HG03378 (cell line): ENCODE measurements around the gene MANBA.
A peak's percentile ranks its signal among the peaks of the same experiment; 100 is the strongest.
"Not testable (repeated sequence)": the region's sequence is repeated elsewhere in the genome, so short reads cannot be mapped to it uniquely, and the experiment has no call there.

Experiments used
- ATAC-seq: cut with Tn5 transposase; IDR thresholded peaks from one replicate; pipeline ENCODE4 v1.9.1; 2021; ENCODE audit warnings: mild to moderate bottlenecking, moderate library complexity; ENCODE audit not compliant: unreplicated experiment

The MANBA gene

DNA sequence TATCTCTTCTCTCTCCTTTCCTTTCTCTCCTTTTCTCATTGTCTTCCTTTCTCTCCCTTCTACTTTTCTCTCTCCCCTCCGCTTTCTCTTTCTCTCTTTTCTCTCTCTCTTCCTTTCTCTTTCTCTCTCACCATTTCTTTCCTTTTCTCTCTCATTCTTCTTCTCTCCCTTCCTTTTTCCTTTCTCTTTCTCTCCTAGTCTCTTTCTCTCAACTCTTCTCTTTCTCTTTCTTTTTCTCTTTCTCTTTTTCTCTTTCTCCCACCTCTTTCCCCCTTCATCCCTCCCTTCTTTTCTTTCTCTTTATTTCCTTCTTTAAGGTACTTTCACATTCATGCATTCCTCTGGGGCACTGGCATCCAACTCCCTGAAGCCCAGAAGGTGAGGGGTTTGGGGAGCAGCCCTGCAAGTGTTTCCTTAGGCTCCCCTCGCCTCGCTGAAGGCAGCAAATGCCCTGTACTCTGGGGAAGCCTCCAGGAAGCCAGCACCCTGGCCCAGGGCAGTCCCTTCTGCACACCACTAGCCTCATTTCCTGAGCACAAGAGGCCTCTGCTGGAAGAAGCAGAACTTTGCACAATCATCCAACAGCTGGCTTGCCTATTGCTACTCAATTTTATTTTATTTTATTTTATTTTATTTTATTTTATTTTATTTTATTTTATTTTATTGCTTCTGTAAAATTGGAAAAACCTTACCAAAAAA, 135.4 kb downstream of the MANBA start:
- ATAC-seq, result peak; percentile 82

DNA sequence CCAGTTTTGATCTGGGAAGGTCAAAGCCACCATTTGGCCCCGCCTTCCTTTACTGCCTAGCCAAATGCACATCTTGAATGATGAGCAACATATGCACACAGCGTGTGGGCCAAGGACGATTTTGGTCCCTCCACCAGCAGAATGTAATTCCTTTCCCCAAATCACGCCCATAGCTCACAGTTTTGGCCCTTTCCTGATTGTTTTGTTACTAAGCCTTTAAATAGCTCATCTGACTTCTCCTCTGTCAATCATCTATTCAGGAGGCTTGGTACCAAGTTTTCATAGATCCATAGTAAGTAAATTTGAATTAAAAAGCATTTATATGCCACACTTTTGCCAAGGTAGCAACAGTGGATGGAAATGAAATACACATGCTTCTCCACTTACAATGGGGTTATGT, 136.3 kb downstream of the MANBA start:
- no peak for ATAC-seq

DNA sequence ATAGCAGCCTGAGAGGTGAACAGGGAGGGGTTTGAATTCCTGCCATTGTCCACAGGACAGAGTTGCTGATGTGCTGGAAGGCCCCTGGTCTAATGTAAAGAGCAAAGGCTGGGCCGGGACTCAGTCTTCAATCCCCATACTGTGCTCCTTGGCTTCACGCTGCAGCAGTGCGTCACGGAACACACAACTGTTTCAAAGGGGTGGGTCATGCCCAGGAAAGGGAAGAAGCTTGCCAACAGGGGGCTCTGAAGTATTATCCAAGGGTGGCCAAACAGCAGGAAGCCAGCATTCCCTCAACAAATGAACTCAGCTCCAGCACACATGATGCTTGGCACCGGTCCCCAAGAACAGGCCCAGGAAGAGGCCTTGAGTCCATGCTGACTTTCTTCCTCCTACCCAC, 137.1 kb downstream of the MANBA start:
- ATAC-seq, result no peak

DNA sequence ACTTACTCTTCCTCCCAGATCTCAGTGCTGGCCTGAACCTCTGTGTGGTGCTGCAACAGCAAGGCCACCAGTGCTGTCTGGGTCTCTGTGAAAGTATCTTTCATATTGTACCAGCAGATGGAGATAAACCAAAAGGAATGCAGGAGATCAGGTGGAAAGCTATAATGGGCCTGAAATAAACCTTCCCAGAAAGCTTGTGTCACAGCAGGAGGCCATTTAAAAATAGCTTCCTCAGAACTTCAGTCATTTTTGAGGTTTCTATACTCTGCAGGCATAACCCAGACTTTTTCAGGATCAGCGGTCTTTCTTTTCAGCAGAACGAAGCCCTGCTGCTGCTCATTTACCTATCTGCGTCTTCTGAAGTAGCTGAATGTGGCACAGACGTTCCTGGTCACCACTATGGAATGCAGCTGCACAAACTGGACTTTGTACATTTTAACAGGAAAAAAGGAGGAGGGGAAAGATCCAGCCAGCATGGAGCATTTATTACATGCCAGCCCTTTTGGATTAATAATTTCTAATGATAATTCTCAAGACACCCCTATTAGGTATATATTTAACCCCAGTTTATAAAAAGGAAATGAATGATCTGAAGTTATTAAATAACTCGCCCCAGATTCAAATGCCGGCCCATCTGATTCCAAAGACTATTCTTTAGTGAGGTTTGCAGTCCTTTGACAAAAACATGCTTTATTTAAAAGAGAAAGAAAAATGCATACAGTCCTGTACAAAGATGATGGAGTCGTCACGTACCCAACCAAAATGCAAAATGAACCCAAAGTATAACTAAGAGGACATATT, 139.9 kb downstream of the MANBA start:
- ATAC-seq, result peak; percentile 57

DNA sequence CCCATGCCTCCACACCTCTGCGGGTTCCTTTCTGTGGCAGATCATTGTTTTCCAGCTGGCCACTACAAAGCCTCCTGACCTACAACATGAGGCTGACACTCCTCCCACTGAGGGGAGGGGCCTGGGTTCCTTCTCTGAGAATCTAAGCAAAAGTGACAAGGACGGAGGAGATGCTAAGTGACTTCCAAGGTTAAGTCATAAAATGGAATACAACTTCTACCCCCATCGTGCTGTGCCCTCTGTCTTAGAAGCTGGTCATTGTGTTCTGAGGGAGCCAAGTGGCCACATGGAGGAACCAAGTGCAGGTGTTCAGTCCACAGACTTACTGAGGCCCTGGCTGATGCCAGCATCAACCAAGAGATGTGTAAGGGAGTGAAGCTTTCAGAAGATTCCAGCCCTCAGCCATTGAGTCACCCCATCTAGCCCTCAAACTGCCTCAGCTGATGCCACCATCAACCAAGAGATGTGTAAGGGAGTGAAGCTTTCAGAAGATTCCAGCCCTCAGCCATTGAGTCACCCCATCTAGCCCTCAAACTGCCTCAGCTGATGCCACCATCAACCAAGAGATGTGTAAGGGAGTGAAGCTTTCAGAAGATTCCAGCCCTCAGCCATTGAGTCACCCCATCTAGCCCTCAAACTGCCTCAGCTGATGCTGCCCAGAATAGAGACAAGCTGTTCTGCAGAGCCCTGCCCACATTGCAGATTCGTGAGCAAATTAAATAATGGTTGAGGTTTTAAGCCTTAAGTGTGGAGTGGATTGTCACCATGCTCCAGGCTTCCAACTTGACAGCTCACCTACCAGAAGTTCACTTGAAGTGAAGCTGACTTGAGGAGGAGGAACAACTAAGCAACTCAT, 140.8 kb downstream of the MANBA start:
- ATAC-seq, result peak; percentile 20

DNA sequence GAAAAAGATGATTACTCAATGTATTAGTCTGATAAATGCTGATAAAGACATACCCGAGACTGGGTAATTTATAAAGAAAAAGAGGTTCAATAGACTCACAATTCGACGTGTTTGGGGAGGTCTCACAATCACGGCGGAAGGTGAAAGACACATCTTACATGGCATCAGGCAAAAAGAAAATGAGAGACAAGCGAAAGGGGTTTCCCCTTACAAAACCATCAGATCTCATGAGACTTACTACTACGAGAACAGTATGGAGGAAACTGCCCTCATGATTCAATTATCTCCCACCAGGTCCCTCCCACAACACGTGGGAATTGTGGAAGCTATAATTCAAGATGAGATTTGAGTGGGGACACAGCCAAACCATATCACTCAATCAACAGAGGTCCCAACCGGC, 141.7 kb downstream of the MANBA start:
- ATAC-seq, result not testable (repeated sequence)

DNA sequence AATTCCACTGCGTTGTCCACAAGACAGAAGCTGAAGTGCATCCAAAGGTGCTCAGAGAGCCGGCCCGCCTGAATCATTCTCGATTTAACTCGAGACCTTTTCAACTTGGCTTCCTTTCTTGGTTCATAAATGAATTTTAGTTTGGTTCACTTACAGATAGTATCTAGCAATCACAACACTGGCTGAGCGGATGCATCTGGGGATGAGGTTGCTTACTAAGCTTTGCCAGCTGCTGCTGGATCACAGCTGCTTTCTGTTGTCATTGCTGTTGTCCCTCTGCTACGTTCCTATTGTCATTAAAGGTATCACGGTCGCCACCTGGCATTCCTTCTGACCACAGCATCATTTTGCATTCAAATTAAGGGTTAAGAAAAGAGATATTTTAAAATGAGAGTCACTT, 144.1 kb downstream of the MANBA start:
- no peak for ATAC-seq

DNA sequence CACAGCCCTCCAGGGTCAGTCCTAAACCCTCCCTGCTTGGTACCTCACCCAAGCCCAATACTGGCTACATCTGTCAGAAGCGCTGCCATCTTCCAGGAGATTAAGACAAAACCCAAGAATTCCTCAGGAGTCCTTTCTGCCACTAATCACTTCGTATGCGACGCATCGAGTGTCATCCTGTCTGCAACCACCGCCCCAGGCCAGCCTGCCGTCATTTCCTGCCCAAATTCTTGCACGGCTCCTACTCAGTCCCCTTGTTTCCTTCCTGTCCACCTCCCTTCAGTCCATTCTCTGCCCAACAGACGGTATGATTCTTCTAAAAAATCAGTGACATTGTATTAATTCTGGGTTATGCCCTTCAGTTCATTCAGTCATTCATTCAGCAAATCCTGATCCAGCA, 146.0 kb downstream of the MANBA start:
- ATAC-seq, result no peak

DNA sequence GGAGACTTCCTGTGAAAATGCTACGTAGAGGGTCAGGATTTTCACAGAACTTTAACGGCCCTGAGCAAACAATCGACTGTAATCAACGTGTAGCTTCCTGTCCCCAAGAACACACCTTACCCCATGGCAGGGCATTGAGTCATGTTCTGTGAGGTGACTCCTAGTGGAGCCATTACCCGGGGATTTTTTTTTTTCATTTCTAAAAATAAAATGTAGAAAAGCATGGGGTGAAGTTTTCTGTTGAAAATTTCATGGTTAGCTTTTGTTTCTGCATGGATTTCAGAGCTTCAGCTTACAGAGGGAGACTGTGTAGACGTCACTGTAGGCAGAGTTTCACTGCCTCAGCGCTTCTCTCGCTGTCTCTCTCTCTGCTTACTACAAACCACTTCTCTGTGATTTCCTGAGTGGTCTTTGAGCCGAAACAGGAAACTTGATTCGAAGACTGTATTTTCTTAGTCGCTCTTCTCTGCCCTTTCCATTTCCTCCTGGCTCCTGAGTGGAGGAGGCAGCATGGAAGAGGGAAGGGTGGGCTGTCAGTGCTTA, 147.9 kb downstream of the MANBA start:
- no peak for ATAC-seq

DNA sequence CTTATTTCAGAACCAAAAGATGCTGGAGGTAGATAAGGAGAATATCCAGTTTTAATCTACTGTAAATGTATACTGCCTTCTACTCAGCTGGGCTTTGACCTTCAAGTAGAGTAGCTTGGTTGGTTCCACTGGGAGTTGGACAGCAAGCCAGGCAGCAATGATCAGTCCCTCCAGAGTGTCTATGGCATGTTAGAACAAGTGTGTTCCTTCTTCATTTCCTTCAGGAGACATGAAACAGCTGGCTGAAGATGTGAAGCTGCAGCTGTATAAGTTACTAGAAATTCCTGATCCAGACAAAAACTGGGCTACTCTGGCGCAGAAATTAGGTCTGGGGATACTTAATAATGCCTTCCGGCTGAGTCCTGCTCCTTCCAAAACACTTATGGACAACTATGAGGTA, 148.6 kb downstream of the MANBA start:
- ATAC-seq, result no peak

DNA sequence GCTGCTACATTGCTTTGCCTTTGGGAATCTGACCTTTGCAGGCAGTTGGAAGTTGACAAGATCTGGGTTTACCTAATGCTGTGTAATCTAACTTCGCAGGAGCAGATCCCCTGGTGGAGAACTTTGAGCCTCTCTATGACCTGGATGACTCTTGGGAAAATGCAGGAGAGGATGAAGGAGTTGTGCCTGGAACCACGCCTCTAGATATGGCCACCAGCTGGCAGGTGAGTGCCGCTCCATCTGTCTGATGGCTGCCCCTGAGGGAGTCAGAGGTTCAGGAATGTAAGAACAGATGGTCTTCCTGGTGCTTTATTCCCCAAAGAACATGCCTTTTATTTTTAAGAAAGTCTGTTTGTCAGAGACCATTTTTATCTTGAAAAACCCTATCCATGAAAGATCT, 150.3 kb downstream of the MANBA start:
- ATAC-seq, result no peak

DNA sequence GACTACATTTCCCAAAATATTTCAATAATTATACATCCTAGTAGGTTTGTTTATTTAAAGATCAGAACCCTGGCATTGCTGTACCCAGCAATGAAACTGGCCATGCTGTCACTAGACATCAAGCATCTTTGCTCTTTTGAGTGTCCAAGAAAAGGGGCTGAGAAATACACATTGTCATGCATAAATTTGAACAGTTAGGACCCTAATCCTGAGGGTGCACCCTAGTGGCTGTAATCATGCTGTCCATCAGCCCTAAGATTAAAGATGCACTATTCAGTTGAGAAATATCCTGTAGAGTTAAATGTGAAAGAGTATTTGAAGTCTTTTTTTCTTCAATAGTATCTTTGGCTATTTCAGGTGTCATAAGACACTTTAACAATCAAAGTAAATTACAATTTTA, 150.8 kb downstream of the MANBA start:
- ATAC-seq, result no peak

DNA sequence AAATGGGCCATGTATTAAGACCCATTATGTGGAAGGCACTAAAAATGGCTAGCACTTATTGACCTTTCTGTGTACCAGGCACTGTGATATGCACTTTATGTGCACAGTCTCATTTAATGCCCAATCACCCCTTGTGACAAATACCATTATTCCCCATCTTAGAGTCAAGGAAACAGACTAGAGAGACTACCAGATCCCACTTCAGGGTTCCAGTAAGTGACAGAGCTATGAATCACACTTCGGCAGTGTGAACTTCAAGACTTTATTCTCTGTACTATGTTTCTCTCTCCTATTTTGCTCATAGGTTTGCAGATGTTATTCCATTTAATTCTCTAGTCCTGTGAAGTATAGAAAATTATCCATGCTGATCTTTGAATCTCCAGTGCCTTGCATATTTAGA, 152.6 kb downstream of the MANBA start:
- ATAC-seq, result no peak

DNA sequence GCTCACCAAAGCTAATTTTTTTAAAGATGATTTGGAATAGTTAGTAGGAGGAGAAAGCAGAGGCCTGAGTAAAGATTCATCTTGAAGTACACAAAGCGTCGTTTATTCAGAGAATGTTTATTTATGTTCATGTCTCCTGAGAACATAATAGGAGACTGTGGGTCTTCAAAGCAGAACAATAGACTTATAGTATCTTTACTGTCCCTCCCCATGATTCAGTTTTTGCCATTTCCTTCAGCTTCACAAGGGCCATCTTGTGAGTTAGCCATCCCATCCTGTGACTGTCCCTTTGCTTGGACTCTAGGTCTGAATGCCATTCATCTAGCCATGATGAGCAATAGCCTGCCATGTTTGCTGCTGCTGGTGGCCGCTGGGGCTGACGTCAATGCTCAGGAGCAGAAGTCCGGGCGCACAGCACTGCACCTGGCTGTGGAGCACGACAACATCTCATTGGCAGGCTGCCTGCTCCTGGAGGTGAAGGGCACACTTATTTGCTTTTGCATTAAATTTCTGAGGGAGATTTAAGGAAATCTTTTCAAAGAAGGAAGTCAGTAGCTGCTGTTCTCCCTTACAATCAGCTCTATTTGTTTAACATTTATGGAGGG, 153.8 kb downstream of the MANBA start:
- ATAC-seq, result no peak

DNA sequence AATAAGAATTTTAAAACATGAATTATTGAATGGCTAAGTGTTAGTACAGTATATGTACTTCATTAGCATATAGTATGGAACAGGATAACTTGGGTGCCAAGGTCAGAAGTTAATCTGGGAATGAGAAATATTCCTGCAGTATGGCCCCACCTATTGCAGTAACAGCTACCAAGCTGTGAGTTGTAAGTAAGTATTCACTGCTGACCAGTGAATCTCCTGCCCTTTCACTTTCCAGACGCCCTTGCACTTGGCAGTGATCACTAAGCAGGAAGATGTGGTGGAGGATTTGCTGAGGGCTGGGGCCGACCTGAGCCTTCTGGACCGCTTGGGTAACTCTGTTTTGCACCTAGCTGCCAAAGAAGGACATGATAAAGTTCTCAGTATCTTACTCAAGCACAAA, 154.5 kb downstream of the MANBA start:
- ATAC-seq, result no peak

DNA sequence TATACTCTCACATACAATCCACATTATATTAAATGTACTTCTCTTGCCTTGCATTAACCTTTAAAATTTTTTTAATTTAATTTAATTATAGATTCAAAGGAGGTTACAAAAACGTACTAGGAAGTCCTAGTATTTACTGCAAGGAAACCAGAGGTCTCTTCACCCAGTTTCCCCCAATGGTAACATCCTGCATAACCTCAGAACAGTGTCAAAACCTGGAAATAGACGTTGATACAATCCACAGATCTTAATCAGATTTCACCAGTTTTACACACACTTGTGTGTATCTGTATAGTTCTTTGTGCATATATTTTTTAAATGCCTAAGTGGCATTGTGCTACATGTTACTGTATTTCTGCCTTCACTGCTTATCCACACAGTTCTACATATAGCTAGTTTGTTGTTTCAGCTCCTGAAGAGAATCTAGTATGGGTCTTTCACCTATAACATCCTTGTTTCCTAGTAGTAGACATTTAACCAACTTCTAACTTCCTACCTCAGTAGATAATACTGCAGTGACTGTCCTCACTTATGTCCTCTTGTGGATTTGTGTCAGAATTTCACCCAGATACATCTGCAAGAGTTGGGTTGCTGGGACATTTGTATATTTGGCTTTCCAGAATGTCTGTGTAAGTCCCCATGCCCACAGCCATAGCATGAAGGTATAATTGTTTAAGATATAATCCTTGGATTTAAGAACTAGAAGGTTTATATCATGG, 156.4 kb downstream of the MANBA start:
- no peak for ATAC-seq

DNA sequence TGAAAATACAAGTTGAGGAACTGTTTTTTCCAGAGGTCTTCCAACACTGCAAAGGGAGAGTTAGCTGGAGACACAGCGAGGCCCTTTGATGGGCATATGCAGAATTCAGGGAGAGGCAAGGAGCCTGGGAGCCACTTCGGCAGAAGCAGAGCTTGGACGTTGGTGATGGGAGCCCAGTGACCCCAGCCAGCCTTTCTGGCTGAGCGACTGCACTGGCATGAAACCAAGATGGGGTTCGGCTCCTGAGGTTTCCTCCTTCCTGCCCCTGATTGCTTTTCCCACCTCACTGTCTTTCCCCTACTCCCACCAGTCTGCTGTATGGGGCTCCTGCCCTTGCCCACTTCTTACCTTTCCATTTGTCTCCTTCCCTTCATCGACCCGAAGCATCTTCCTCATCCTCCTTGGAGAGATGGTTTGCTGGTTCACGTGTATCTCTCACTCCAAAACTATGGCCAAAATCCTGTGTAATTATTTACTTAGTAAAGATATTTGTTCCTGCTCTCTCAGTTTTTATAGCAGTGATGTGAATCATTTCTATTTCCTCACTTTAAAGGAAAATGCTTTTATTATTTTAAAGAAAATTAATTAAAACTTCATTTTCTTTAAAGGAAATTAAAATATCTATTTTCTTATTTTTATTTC, 159.1 kb downstream of the MANBA start:
- ATAC-seq, result no peak

DNA sequence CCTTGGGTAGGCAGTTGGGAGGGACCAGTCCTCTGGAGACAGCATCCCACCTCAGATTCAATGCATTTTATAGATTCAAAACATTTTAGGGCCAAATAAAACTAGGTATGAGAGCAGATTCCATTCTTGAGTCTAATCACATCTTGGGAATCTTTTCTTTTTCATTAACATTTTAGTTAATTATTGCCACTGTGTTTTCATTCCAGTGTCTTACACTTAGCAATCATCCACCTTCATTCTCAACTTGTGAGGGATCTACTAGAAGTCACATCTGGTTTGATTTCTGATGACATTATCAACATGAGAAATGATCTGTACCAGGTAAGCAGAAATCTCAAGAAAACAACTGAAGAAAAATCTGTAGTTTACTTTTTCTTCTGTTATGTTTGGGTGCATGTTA, 160.1 kb downstream of the MANBA start:
- ATAC-seq, result no peak

DNA sequence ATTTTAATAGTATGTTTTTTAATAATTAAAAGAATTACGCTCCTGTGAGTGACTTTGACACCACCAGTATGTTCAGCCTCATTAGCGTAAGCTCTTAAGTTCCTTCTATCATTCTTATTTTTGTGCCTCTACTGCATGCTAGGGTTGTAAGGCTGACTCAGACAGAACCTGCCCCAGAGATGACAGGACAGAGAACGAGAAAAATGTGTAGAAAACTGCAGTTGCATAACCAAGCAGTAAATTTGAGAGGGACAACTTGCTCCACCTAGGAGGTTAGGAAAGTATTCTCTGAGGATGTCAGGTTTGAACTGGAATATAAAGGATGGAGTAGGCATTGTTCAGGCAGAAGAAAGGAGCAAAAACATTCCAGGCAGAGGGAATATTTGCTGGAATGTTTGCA, 160.9 kb downstream of the MANBA start:
- no peak for ATAC-seq

DNA sequence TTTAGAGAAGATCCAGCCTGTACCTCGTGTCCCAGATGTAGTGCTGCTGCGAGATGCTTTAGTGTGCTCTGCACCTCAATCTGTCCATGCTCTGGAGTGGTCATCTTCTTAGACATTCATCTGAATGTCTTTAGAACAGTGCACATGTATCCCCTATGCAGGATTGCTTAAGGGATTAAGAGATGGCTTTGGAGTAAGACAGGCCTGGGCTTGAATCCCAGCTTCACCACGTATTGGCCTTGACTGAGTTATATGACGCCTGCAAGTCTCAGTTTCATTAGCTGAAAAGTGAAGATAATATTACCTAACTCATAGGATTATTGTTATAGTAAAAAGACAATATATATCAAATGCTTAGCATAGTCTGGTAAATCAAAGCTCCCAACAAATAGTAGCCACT, 161.3 kb downstream of the MANBA start:
- ATAC-seq, result peak; percentile 2
